Mesothelial cell of epicardium (in vitro differentiated cells): ENCODE results near the gene IL1RAPL1. TPM values are rescaled to one million over a fixed set of nuclear protein-coding genes. Genes with fewer than 3 reads are reported as not detected.

ENCODE experiments used
- DNase-seq, 2 experiments: peaks; one replicate each; pipeline ENCODE4 v3.0.0; 2021; ENCODE audit warnings: low spot score in 2 of 2; ENCODE audit not compliant: unreplicated experiment in 2 of 2
- H3K27ac Mint-ChIP-seq: 2 replicates; pipeline ENCODE4 v1.8.0; 2021; ENCODE audit warnings: mixed read lengths
- H3K27me3 Mint-ChIP-seq: 2 replicates; pipeline ENCODE4 v1.8.0; 2021; ENCODE audit warnings: low read depth, mixed read lengths
- H3K36me3 Mint-ChIP-seq: 2 replicates; pipeline ENCODE4 v1.8.0; 2021; ENCODE audit warnings: mixed read lengths
- H3K4me1 Mint-ChIP-seq: 2 replicates; pipeline ENCODE4 v1.8.0; 2021; ENCODE audit warnings: mixed read lengths
- H3K4me3 Mint-ChIP-seq: 2 replicates; pipeline ENCODE4 v1.8.0; 2021; ENCODE audit warnings: mild to moderate bottlenecking, moderate library complexity, mixed read lengths
- H3K9me3 Mint-ChIP-seq: 2 replicates; pipeline ENCODE4 v1.8.0; 2021; ENCODE audit warnings: mixed read lengths
- CTCF ChIP-seq: fragments of 200-600 bp; sonication (generic); IDR thresholded peaks from one replicate; pipeline ENCODE4 v1.5.0; 2021; ENCODE audit warnings: antibody characterized with exemption; ENCODE audit not compliant: unreplicated experiment
- total RNA-seq: library from RNA; stranded (reverse); gene quantifications from 3 replicates; pipeline ENCODE4 v1.2.1, GENCODE V29; 2021

IL1RAPL1 gene
- total RNA-seq, 1 donor from 2014 or later, result 17.0 TPM

GRCh38 chrX:29724316-29724715, 1137.1 kb downstream of the IL1RAPL1 start:
- H3K36me3 Mint-ChIP-seq, result no peaks in the 10 kb centered on the region
- peaks cover 3% of the 10 kb centered on the region for H3K9me3 Mint-ChIP-seq
- no peak for DNase-seq
- no peaks in the 10 kb centered on the region for H3K27me3 Mint-ChIP-seq
- H3K4me3 Mint-ChIP-seq, result no peak overlapping the region
- no peaks in the 10 kb centered on the region for H3K4me1 Mint-ChIP-seq
- no peak overlapping the region for H3K27ac Mint-ChIP-seq
- TF ChIP-seq CTCF, result no peak

- no peak for DNase-seq
- no peaks in the 10 kb centered on the region for H3K4me1 Mint-ChIP-seq
- no peak for TF ChIP-seq CTCF
- H3K36me3 Mint-ChIP-seq, result no peaks in the 10 kb centered on the region
- H3K9me3 Mint-ChIP-seq, result no peaks in the 10 kb centered on the region
- H3K4me3 Mint-ChIP-seq, result no peak overlapping the region
- H3K27me3 Mint-ChIP-seq, result no peaks in the 10 kb centered on the region
- H3K27ac Mint-ChIP-seq, result no peak overlapping the region
Measured at GRCh38 chrX:29726811-29727210, 1139.6 kb downstream of the IL1RAPL1 start.

- Mint-ChIP-seq H3K27ac (no peak overlapping the region), H3K27me3 (no peaks in the 10 kb centered on the region), H3K36me3 (no peaks in the 10 kb centered on the region), H3K4me3 (no peak overlapping the region), H3K4me1 (no peaks in the 10 kb centered on the region), H3K9me3 (no peaks in the 10 kb centered on the region)
- TF ChIP-seq CTCF, result no peak
- no peak for DNase-seq
Measured at GRCh38 chrX:29728639-29729038, 1141.4 kb downstream of the IL1RAPL1 start.

GRCh38 chrX:29744966-29745365, 1157.7 kb downstream of the IL1RAPL1 start:
- Mint-ChIP-seq H3K4me1 (no peaks in the 10 kb centered on the region), H3K27ac (no peak overlapping the region), H3K27me3 (no peaks in the 10 kb centered on the region), H3K4me3 (no peak overlapping the region), H3K36me3 (no peaks in the 10 kb centered on the region), H3K9me3 (no peaks in the 10 kb centered on the region)
- DNase-seq, result no peak
- TF ChIP-seq CTCF, result no peak

- Mint-ChIP-seq H3K27ac (no peak overlapping the region), H3K9me3 (no peaks in the 10 kb centered on the region), H3K27me3 (no peaks in the 10 kb centered on the region), H3K4me1 (no peaks in the 10 kb centered on the region), H3K4me3 (no peak overlapping the region), H3K36me3 (no peaks in the 10 kb centered on the region)
- no peak for DNase-seq
- no peak for TF ChIP-seq CTCF
Measured at GRCh38 chrX:29746326-29746725, 1159.1 kb downstream of the IL1RAPL1 start.

GRCh38 chrX:29762006-29762405, 1174.8 kb downstream of the IL1RAPL1 start:
- Mint-ChIP-seq H3K27me3 (no peaks in the 10 kb centered on the region), H3K27ac (no peak overlapping the region), H3K36me3 (no peaks in the 10 kb centered on the region), H3K4me1 (peaks cover 7% of the 10 kb centered on the region), H3K9me3 (no peaks in the 10 kb centered on the region), H3K4me3 (no peak overlapping the region)
- no peak for DNase-seq
- no peak for TF ChIP-seq CTCF
